ENCODE measurements around the gene GAN.

- TF ChIP-seq EZH2 (optimal IDR thresholded peaks at IDR 0.05; ENCODE audit: low read depth, low read length) (no peak), CTCF (IDR thresholded peaks at IDR 0.05; ENCODE audit: low read length) (no peak), EZH2phosphoT487 (IDR thresholded peaks at IDR 0.05; ENCODE audit: low read length) (no peak)
Observed at GRCh38 chr16:81409016-81409556, 94.3 kb downstream of the GAN start.

All from MM.1S (cell line).